Activated CD8-positive, alpha-beta memory T cell treated with anti-CD3 and anti-CD28 coated beads, Interleukin-2, amount 50 U/mL, for 4 hours (primary cell): Measurements from ENCODE around the gene SIVA1.
A peak's percentile ranks its signal among the peaks of the same experiment; 100 is the strongest.

ENCODE experiments used
- DNase-seq: peaks from one replicate; pipeline ENCODE4 v3.0.0-alpha.2; 2020

Gene SIVA1

DNA sequence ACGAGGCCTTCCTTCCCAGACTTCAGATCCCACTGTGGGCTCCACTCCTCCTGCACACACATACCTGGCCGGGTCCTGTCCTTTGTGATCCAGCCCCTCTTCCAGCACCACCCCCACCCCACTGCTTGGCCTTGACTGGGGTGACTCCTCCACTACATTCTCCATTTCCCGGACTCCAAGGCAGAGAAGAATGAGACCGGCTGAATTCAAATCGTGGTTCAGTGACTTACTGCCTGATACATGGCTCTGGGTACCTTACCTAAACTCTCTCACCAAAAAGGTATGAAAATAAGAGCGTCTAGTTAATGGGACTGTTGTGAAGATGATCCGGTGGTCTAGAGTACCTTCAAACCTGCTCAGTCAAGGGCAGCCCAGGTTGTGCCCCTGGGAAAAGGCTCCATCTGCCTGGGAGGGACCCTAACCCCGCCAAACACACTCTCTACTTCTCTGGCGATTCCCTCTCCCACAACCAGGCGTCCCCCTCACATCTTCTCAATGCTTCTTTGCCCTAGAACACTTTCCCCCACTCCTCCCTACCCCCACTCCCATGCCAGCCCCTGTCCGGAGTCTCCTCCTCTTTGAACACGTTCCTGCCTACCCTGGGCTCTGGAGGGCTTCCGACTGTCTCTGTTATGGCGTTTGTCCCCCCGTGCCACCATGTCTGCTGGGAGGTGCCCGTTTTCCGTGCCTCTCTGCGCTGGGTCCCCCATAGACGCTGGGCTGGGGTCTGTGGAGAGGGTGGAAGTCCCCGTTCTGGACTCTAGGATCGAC, 46.5 kb downstream of the SIVA1 start:
- no peak for DNase-seq

DNA sequence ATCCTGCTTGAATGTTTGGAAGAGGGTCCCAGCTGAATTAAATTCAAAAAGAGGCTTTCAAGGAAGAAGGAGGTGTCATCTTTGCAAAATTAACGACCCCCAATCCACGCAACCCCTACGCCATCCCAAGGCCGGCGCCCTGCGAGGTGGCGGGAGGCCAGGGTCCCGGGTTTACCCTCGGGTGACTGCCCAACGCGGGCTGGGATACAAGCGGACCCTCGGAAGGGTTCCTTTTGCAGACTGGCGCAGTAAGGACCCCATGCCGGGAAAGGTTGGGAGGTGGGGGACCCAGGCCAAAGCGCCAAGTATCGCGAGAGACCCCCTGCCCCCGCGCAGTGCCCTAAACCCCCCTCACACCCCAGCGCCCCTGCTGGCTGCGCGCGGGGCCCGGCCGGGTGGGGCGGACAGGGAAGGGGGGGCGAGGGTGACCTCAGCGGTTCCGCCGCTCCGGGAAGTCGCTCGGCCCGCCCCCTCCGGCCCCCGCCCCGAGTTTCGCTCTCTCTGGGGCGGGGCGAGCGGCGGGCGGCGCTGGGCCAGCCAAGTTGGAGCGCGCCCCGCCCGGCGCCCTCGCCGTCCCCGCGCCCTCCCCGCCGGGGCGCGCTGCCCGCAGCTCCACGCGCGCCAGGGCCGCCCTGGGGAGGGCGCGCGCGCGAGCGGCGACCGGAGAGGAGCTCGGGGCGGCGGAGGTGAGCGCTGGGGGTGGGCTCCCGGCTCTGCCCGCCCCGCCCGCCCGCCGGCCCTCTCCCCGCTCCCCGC, 47.2 kb downstream of the SIVA1 start:
- peak; percentile 86 for DNase-seq

DNA sequence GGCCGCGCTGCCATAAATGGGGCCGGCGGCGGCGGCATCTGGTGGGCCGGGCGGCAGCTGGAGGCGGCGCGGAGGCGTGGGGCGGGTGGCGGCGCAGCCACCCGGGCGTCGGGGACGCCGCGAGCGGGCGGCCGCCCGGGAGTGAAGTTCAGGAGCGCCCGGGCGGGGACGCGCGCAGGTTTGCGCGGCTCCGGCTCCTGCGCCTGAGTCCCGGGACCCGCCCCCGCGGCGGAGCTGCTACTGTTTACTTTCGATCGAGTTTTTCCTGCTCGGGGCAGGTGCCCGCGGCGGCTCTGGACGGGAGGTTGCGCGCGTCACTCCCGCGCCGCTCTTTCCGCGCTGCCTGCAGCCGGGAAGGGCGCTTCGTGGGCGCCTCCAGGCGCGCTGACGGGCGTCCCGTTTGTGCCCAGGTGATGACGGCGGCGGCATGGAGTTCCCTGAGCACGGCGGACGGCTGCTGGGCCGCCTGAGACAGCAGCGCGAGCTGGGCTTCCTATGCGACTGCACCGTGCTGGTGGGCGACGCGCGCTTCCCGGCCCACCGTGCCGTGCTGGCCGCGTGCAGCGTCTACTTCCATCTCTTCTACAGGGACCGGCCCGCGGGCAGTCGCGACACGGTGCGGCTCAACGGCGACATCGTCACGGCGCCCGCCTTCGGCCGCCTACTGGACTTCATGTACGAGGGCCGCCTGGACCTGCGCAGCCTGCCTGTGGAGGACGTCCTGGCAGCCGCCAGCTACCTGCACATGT, 48.0 kb downstream of the SIVA1 start, which contains the start of gene ZBTB42:
Gene ZBTB42 (plus strand): TSS at position 331 of the 749 bp plus-strand sequence. CDS start 97 bp downstream, at position 428.
- DNase-seq: peak; percentile 70

DNA sequence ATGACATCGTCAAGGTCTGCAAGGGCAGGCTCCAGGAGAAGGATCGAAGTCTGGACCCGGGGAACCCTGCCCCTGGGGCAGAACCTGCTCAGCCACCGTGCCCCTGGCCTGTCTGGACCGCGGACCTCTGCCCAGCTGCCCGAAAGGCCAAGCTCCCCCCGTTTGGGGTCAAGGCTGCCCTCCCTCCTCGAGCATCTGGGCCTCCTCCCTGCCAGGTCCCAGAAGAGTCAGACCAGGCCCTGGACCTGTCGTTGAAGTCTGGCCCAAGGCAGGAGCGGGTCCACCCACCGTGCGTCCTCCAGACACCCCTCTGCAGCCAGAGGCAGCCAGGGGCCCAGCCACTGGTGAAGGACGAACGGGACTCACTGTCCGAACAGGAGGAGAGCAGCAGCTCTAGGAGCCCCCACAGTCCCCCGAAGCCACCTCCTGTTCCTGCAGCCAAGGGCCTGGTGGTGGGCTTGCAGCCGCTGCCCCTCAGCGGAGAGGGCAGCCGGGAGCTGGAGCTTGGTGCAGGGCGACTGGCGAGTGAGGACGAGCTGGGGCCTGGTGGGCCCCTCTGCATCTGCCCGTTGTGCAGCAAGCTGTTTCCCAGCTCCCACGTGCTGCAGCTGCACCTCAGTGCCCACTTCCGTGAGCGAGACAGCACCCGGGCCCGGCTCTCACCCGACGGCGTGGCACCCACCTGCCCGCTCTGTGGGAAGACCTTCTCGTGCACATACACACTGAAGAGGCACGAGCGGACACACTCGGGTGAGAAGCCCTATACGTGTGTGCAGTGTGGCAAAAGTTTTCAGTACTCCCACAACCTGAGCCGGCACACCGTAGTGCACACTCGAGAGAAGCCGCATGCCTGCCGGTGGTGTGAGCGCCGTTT, 48.8 kb downstream of the SIVA1 start:
- DNase-seq: no peak

DNA sequence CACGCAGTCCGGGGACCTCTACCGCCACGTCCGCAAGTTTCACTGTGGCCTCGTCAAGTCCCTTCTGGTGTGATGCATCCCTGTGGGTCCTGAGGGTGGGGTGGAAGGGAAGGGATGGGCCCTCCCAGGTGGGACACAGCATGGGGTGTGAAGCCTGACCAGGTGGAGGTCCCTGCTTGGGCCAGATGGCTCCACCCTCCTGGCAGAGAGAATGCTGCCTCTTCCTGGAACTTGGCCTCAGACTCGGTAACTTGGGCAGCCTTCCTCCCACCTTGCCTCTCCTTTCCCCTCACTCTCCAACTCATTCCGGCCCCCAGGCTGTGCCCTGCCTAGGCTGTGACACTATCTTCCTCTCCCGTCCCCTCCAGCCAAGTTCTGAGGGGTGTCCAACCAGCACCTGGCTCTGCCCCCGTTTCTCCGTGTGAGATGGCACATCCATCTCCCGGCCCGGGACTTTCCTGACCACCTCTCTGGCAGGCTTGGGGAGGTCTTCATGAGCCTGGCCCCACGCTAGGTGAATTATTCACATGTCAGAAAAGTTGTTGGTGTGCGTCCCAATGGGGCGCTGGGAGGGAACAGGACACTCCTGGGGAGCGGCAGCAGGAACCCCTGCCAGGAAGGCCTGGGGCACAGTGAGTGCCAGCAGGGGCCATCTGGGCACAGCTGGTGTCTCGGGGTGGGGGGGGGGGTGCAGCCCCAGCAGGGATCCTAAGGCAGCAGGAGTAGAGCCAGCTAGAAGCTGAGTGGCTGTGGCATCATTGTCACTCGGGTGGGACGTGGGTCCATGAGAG, 49.6 kb downstream of the SIVA1 start:
- DNase-seq: no peak

DNA sequence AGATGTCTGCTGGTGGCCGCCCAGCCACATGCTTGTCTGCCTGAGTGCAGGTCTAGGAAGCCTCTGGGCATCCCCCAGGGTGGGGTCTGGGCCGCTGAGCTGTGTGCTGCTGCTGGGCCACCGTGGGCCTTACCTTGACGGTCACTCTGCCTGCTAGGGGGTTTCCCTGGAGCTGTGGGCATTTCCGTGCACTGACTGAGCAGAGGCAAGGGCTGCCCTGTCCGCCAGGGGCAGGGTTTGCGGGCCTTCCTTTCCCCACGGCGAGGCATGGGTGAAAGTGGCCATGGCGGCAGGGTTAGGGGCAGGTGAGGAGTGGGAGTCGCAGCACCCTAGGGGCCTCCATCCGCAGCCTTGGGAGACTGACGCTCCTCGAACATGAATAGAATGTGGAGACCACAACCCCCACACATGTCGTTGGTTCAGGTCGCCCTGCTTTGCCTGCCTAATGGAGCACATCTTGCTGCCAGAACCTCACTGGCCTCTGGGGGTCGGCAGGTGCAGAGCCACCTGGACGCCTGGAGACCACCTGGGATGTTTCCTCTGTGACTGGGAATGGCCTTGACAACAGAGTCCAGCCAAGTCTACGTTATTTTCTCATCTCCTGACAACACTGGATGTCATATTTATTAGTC, 50.4 kb downstream of the SIVA1 start:
- no peak for DNase-seq

DNA sequence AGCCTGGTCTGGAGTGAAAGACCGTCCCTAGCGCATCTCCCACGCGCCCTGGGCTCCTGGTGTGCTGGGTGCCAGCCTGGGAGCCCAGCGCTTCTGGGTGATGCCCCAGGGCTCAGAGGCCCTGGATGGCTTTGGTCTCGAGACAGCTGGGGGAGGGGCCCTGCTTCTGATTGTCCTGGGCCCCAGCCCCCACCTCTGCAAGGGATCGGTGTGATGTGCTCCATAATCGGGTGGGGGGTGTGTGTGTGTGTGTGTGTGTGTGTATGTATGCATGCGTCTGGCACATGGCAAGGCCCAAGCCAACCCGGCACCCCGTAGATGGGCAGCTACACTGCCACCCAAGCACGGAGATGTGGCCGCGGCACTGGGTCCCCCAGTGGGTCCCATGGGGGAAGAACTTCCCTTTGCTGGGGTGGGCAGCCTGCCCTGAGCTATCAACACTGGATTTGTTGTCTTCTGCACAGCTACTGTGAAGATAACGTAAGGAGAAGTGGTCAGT, 51.0 kb downstream of the SIVA1 start:
- no peak for DNase-seq

DNA sequence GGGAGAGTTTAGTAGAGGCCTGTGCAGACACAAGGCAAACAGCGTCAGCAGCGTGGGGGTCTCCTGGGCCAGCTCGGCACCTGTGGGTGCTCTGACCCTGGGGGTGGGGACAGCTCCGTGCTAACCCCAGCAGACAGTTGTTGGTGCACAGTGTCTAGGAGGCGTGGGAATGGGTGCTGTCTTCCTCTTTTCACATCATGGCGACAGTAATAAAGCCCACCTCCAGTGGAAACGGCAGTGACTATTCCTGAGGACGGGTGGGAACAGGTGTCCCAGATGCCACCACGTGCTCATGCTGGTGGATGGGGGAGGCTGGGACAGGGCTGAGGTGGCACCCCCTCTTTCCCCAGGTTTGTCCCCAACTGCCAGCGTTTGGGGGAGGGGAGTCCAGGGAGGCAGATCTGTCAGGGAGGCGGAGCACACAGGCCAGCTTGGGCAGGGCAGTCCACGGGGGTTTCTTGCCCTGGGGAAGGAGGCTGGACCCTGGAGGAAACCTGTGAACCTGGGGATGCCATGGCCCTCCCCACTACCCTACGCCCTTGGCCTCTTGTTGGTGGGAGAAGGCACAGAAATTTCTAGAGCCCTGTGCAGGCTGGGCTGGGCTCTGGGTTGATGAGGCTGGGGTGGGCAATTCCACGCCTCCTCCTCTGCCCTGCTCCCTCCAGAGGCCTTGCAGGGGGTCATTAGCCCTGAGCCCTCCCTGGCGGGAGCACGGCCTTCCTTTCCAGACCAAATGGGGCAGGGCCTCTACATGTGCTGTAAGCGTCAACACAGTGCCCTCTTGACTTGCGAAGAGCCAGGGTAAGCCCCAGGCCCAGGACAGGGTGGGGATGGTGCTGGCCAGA, 51.8 kb downstream of the SIVA1 start:
- DNase-seq: no peak

DNA sequence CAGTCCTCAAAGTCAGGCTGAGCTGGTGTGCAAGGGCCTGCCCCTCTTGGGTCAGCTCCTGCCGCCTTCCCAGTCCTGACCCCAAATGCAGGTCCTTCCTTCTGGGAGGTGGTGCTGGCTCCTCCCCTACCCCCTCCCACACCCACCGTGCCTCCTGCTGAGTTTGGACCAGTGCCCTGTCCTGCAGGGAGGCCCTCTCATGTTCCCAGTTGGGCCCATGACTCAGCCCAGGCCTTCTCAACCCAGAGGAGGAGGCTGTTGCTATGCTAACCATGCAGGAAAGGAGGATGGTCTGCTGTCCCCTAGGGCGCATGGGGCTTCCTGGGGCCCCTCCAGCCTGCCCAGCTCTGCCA, 52.4 kb downstream of the SIVA1 start:
- DNase-seq: no peak

DNA sequence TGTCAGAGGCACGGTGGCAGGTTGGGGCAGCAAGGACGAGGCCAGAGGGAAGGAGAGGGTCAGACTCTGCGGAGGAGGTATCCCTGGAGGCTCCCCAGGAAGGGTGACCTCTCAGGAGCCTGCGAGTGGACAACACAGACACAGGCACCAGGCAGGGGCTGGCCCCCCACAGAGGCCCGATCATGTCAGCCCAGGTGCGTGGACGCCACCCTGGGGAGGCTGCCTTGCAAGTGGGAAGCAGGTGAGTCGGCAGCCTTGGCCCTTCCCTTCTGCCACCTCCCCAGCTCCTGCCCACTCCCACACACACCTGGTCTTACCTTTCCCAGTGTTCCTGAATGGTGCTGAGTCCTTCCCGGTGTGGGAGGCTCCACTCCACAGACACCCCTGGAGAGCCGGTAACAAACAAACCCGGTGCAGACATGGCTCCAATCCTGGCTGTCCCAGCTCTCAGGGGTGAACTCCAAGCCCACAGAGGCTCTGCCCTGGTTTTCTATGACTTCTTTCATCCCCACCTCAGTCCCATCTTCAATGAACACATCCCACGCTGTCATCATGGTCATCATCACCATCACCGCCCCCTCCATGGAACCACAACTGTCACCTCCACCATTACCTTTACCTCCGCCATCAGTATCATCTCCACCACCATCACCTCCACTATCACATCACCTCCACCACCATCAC, 53.1 kb downstream of the SIVA1 start:
- DNase-seq: no peak

DNA sequence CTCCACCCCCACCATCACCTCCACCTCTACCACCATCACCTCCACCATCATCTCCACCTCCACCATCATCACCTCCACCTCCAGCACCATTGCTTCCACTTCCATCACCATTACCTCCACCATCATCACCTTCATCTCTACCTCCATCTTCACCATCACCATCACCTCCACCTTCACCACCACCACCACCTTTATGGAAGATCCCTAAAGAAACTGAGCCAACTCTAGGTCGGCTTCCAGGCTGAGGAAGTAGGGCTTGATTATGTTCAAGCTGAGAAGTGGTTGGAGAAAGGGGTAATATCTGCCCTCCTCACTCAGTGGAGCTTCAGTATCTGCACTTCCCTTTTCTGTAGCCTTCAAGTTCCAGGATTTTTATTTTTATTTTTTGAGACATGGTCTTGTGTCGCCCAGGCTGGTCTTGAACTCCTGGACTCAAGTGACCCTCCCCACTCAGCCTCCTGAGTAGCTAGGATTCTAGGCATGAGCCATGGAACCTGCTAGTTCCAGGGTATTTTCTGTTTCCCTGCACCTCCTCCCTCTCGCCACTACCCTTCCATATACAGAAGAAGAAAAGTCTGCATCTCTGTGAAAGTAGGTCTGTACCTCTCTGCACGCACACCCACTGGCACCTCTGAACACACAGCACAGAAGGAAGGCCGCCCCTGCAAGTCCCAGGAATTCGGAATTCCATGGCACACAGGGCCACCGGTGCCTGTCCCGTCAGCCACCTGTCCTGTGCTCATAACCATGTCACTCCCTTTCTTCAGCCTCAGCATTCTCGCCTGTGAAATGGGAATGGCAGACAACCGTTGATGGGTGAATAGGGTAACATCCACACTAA, 53.9 kb downstream of the SIVA1 start:
- no peak for DNase-seq

DNA sequence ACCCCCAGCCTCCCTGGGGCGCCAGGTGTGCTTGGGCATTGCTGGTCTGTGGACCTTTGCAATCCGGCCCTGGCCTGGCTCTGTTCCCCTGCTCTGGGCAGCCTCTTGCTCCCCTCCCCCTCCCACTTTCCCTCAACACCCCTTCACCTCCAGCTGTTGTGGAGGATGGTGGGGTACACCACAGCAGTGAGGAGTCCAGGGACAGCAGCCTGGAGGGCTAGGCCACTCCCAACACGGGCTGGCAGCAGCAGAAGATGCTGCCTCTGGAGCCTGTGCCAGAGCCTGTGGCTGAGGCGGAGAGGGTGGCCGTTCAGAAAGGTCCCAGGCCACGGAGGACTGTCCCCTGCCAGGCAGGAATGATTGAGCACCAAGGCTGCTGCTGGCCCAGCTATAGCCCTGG, 55.5 kb downstream of the SIVA1 start:
- no peak for DNase-seq
